Endothelial cell of umbilical vein (primary cell): ENCODE measurements around the gene VWA8. TPM values are rescaled to one million over a fixed set of nuclear protein-coding genes. Genes with fewer than 3 reads are reported as not detected.

Source experiments
- BruUV-seq: library from RNA; stranded (reverse); fragments of 400-500 nt; replicated peaks from 2 replicates; lab custom pipeline; 2021; lab: Mats Ljungman, UMichigan
- CTCF ChIA-PET: fragments of 300-600, 350-600 bp; sonication (Branson Sonifier 250); formaldehyde crosslinking; loops from one replicate; lab custom pipeline; 2021; ENCODE audit warnings: antibody characterized with exemption, inconsistent platforms; lab: Charles Lee
- POLR2A ChIA-PET: fragments of 300-600, 350-600 bp; sonication (Branson Sonifier 250); formaldehyde crosslinking; loops from one replicate; lab custom pipeline; 2021; ENCODE audit warnings: antibody characterized with exemption, inconsistent platforms; lab: Charles Lee
- DNase-seq: peaks from one replicate; pipeline ENCODE4 v3.0.0-alpha.2; 2011; ENCODE audit warnings: low read depth, low spot score
- FAIRE-seq: peaks from 2 replicates; lab custom pipeline; 2011; peaks lifted over from hg19 to GRCh38; lab: Jason Lieb, UNC
- H2AFZ ChIP-seq: 2 replicates; pipeline ENCODE4 v1.6.0; 2012; ENCODE audit warnings: low read depth, low read length, control low read depth, inconsistent platforms
- H3K27ac ChIP-seq: 2 replicates; pipeline ENCODE4 v1.5.1; 2011; ENCODE audit warnings: low read depth, mild to moderate bottlenecking, control low read depth, low read length, moderate library complexity; ENCODE audit not compliant: insufficient read depth
- H3K27me3 ChIP-seq, 2 experiments: 2 replicates each; pipeline versions ENCODE4 v1.6.0 to v1.6.1; 2011; ENCODE audit warnings: low read length in 2 of 2, mixed read lengths in 1 of 2; ENCODE audit not compliant: control insufficient read depth in 2 of 2, insufficient read depth in 2 of 2
- H3K36me3 ChIP-seq, 2 experiments: 2 replicates in 1 of 2; 3 replicates in 1 of 2; pipeline ENCODE4 v1.5.1; 2011; ENCODE audit warnings: low read length in 2 of 2, mild to moderate bottlenecking in 1 of 2, moderate library complexity in 1 of 2; ENCODE audit not compliant: control insufficient read depth in 2 of 2, insufficient read depth in 2 of 2; ENCODE audit errors: extremely low read depth in 1 of 2
- H3K4me1 ChIP-seq: 3 replicates; pipeline ENCODE4 v1.5.1; 2011; ENCODE audit warnings: mild to moderate bottlenecking, low read length; ENCODE audit not compliant: control insufficient read depth, insufficient read depth; ENCODE audit errors: extremely low read depth
- H3K4me2 ChIP-seq: 2 replicates; pipeline ENCODE4 v1.6.1; 2011; ENCODE audit warnings: low read length, control low read depth, mixed read lengths; ENCODE audit not compliant: insufficient read depth
- H3K4me3 ChIP-seq, 3 experiments: fragments of 200-600 bp in 1 of 3; sonication (generic), shearing (Covaris generic) in 1 of 3; replicated peaks in 1 of 3; 2 replicates each; pipeline ENCODE4 v1.5.1; 2011 to 2016; ENCODE audit warnings: control low read depth in 3 of 3, low read length in 3 of 3, mild to moderate bottlenecking in 2 of 3, inconsistent platforms in 1 of 3, low read depth in 1 of 3, moderate library complexity in 1 of 3; ENCODE audit not compliant: insufficient read depth in 1 of 3
- H3K79me2 ChIP-seq: 2 replicates; pipeline ENCODE4 v1.6.0; 2012; ENCODE audit warnings: low read length, inconsistent platforms; ENCODE audit not compliant: control insufficient read depth, insufficient read depth
- H3K9ac ChIP-seq: replicated peaks from 2 replicates; pipeline ENCODE3; 2011; ENCODE audit warnings: low read length, control low read depth; ENCODE audit not compliant: insufficient read depth; ENCODE audit errors: extremely low read depth
- H3K9me1 ChIP-seq: replicated peaks from 3 replicates; pipeline ENCODE4 v1.6.0; 2011; ENCODE audit warnings: mild to moderate bottlenecking, low read length; ENCODE audit not compliant: control insufficient read depth, insufficient read depth; ENCODE audit errors: extremely low read depth
- H3K9me3 ChIP-seq: replicated peaks from 2 replicates; pipeline ENCODE4 v1.5.1; 2012; ENCODE audit warnings: low read length, inconsistent platforms; ENCODE audit not compliant: control insufficient read depth, insufficient read depth
- H4K20me1 ChIP-seq: replicated peaks from 2 replicates; pipeline ENCODE3; 2011; ENCODE audit warnings: mild to moderate bottlenecking, low read length; ENCODE audit not compliant: control insufficient read depth, insufficient read depth; ENCODE audit errors: extremely low read depth
- EZH2 ChIP-seq: IDR thresholded peaks from 2 replicates; pipeline ENCODE4 v1.6.1; 2012; ENCODE audit warnings: borderline replicate concordance, low read depth, mild to moderate bottlenecking, moderate library complexity, low read length, inconsistent platforms; ENCODE audit not compliant: severe bottlenecking
- FOS ChIP-seq: IDR thresholded peaks from 2 replicates; pipeline ENCODE4 v1.6.1; 2011; ENCODE audit warnings: mild to moderate bottlenecking, low read length, moderate library complexity, borderline replicate concordance; ENCODE audit not compliant: insufficient read depth
- GATA2 ChIP-seq: IDR thresholded peaks from 2 replicates; pipeline ENCODE4 v1.7.0; 2011; ENCODE audit warnings: low read depth, mild to moderate bottlenecking, moderate library complexity, mixed read lengths, low read length; ENCODE audit not compliant: insufficient read length, insufficient read depth
- JUN ChIP-seq: IDR thresholded peaks from 2 replicates; pipeline ENCODE4 v1.6.1; 2011; ENCODE audit warnings: borderline replicate concordance, low read depth; ENCODE audit not compliant: insufficient read length, insufficient read depth
- MYC ChIP-seq: IDR thresholded peaks from one replicate; pipeline ENCODE4 v1.6.1; 2011; ENCODE audit warnings: mild to moderate bottlenecking, low read depth, low read length
- POLR2A ChIP-seq: IDR thresholded peaks from 2 replicates; pipeline ENCODE4 v1.6.1; 2012; ENCODE audit warnings: low read depth, mild to moderate bottlenecking, control low read depth, low read length
- POLR2AphosphoS5 ChIP-seq: IDR thresholded peaks from 2 replicates; pipeline ENCODE4 v1.6.1; 2012; ENCODE audit warnings: low read depth, mild to moderate bottlenecking, control low read depth, low read length, moderate library complexity; ENCODE audit not compliant: insufficient read depth
- dilution Hi-C: fragments of 300-500 bp; cut with MboI; formaldehyde crosslinking; loops from one replicate; pipeline ENCODE4 v1.15.0; 2019; ENCODE audit warnings: low sequenced_read_pairs; ENCODE audit not compliant: extremely low pct_ligation_motif_present
- intact Hi-C: fragments of 100-400 bp; cut with micrococcal nuclease; formaldehyde crosslinking; loops from one replicate; pipeline ENCODE4 v1.10.0; 2022
- polyA plus RNA-seq, 4 experiments: library from polyadenylated mRNA; depleted of rRNA in 3 of 4; stranded (reverse) in 3 of 4; unstranded in 1 of 4; fragments of >200 nt; gene quantifications; 2 replicates each; pipeline versions ENCODE4 v1.2.1 to v1.2.3, GENCODE V29; 2011 to 2012; ENCODE audit warnings: missing spikeins in 1 of 4
- total RNA-seq: library from RNA; stranded (reverse); gene quantifications from 2 replicates; pipeline ENCODE4 v1.2.3, GENCODE V29; 2021
- TF ChIP-seq, protein P1 (sequence below): IDR thresholded peaks from 2 replicates; pipeline ENCODE4 v1.6.1; 2011; ENCODE audit not compliant: insufficient read depth, insufficient read length
- TF ChIP-seq, protein P2 (sequence below), 2 donors: IDR thresholded peaks; 1 replicate in 1 of 2; 2 replicates in 1 of 2; pipeline ENCODE4 v1.5.1; 2011; ENCODE audit warnings: low read length in 2 of 2, mild to moderate bottlenecking in 2 of 2, moderate library complexity in 2 of 2, control low read depth in 1 of 2, inconsistent platforms in 1 of 2, low read depth in 1 of 2; ENCODE audit not compliant: insufficient read depth in 1 of 2; ENCODE audit errors: extremely low read depth in 1 of 2

The VWA8 gene
- total and polyA plus RNA-seq, 2 donors (not counting 3 experiments of a cell fraction or from before 2014, with no cell fraction given): 2.9 to 11.3 TPM

DNA sequence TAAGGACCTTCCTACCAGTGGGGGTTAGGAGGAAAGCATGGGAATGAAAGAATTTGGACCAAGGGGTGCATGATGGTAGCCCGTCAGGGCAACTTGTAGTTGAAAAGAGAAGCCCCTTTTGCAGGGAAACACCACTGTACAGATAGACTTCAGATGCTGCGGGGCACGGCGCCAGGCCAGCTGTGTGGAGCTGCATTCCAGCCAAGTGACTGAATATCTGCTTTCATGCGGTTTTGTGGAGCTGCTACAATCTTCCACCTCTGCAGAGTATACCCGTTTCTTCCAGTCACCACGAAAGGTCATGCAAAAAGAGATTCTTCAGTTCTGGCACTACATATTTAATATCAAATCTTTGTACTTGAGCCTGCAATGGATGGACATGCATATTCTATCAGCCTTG, 398.8 kb downstream of the VWA8 start:
- Histone ChIP-seq H3K4me3 (no peak overlapping the region), H3K4me2 (no peak overlapping the region), H3K27ac (no peak overlapping the region), H3K9me3 (no peaks in the 10 kb centered on the region), H3K4me1 (peaks cover 31% of the 10 kb centered on the region), H3K79me2 (no peaks in the 10 kb centered on the region), H4K20me1 (no peaks in the 10 kb centered on the region), H3K36me3 (no peaks in the 10 kb centered on the region), H2AFZ (no peak overlapping the region), H3K27me3 (no peaks in the 10 kb centered on the region), H3K9ac (no peak overlapping the region), H3K9me1 (no peaks in the 10 kb centered on the region)
- intact Hi-C loops (loop anchor here (10.0 kb wide), 1 partner anchor 83 kb away; no protein-coding TSS in a partner anchor), dilution Hi-C loops (no loop called here)
- POLR2A ChIA-PET: no interaction called here
- FAIRE-seq (no peak), DNase-seq (peak; percentile 49)
- BruUV-seq: no TSS peak
- CTCF ChIA-PET: no interaction called here
- TF ChIP-seq GATA2: no peak
- TF ChIP-seq JUN: no peak
- TF ChIP-seq FOS: no peak
- TF ChIP-seq POLR2AphosphoS5: no peak
- no peak for TF ChIP-seq EZH2
- TF ChIP-seq, protein P1, sequence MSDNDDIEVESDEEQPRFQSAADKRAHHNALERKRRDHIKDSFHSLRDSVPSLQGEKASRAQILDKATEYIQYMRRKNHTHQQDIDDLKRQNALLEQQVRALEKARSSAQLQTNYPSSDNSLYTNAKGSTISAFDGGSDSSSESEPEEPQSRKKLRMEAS: no peak
- TF ChIP-seq, protein P2, sequence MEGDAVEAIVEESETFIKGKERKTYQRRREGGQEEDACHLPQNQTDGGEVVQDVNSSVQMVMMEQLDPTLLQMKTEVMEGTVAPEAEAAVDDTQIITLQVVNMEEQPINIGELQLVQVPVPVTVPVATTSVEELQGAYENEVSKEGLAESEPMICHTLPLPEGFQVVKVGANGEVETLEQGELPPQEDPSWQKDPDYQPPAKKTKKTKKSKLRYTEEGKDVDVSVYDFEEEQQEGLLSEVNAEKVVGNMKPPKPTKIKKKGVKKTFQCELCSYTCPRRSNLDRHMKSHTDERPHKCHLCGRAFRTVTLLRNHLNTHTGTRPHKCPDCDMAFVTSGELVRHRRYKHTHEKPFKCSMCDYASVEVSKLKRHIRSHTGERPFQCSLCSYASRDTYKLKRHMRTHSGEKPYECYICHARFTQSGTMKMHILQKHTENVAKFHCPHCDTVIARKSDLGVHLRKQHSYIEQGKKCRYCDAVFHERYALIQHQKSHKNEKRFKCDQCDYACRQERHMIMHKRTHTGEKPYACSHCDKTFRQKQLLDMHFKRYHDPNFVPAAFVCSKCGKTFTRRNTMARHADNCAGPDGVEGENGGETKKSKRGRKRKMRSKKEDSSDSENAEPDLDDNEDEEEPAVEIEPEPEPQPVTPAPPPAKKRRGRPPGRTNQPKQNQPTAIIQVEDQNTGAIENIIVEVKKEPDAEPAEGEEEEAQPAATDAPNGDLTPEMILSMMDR (IDR thresholded peaks at IDR 0.05; ENCODE audit: extremely low read depth in 1 of 2, insufficient read depth in 1 of 2, low read depth in 1 of 2, low read length in 2 of 2): no peak
- no peak for TF ChIP-seq MYC
- TF ChIP-seq POLR2A: no peak
